HCT116 (cell line): ENCODE results near the gene GAS2L2. TPM values are rescaled to one million over a fixed set of nuclear protein-coding genes. Genes with fewer than 3 reads are reported as not detected.
A peak's percentile ranks its signal among the peaks of the same experiment; 100 is the strongest.

ENCODE experiments used
- ATAC-seq: fragments of 200-7000 bp; cut with Tn5 transposase; 2 replicates; pipeline ENCODE4 v1.9.1; 2020; ENCODE audit warnings: mild to moderate bottlenecking, moderate library complexity
- BruUV-seq: library from RNA; stranded (reverse); fragments of 400-500 nt; replicated peaks from 2 replicates; lab custom pipeline; 2021; lab: Mats Ljungman, UMichigan
- CTCF ChIA-PET: fragments of 300-600 bp; sonication (Branson Sonifier 250); formaldehyde crosslinking; loops from one replicate; lab custom pipeline; 2021; ENCODE audit warnings: antibody characterized with exemption; lab: Charles Lee
- POLR2A ChIA-PET: fragments of 300-600, 350-600 bp; sonication (Branson Sonifier 250); formaldehyde crosslinking; loops from one replicate; lab custom pipeline; 2021; ENCODE audit warnings: antibody characterized with exemption; lab: Charles Lee
- RAD21 ChIA-PET, 2 experiments: fragments of 300-600 bp; sonication (Branson Sonifier 250); formaldehyde crosslinking; loops; one replicate each; lab custom pipeline; 2023; ENCODE audit warnings: low total read pairs in 2 of 2; ENCODE audit not compliant: uncharacterized antibody in 2 of 2, unreplicated experiment in 2 of 2, low non-redundant PET in 1 of 2; lab: Charles Lee
- DNase-seq: peaks from one replicate; pipeline ENCODE4 v3.0.0-alpha.2; 2010; ENCODE audit warnings: low read depth, low spot score
- H2AFZ ChIP-seq: fragments of 200-600 bp; shearing (Covaris generic), sonication (generic); 2 replicates; pipeline ENCODE4 v1.6.1; 2017; ENCODE audit warnings: low read depth, mixed run types, mixed read lengths, antibody characterized with exemption, low read length; ENCODE audit not compliant: poor library complexity, severe bottlenecking
- H3K27ac ChIP-seq: 2 replicates; pipeline ENCODE4 v1.5.1; 2012; ENCODE audit warnings: low read depth, low read length
- H3K27me3 ChIP-seq: fragments of 200-600 bp; sonication (generic); 2 replicates; pipeline ENCODE4 v1.6.1; 2016; ENCODE audit warnings: mixed run types, low read length, mixed read lengths; ENCODE audit not compliant: insufficient read depth
- H3K36me3 ChIP-seq, 2 experiments: fragments of 200-500 bp in 1 of 2; fragments of 200-600 bp in 1 of 2; sonication (Bioruptor generic) in 1 of 2; sonication (generic) in 1 of 2; 2 replicates each; pipeline versions ENCODE4 v1.5.1 to v1.6.1; 2014 to 2016; ENCODE audit warnings: low read length in 2 of 2, inconsistent platforms in 1 of 2, mixed read lengths in 1 of 2, mixed run types in 1 of 2; ENCODE audit not compliant: insufficient read depth in 2 of 2, control insufficient read depth in 1 of 2
- H3K4me1 ChIP-seq, 2 experiments: fragments of 200-600 bp in 1 of 2; sonication (generic) in 1 of 2; 2 replicates each; pipeline versions ENCODE4 v1.5.1 to v1.6.1; 2012 to 2017; ENCODE audit warnings: low read length in 2 of 2, inconsistent platforms in 1 of 2, mild to moderate bottlenecking in 1 of 2, mixed read lengths in 1 of 2, mixed run types in 1 of 2, moderate library complexity in 1 of 2; ENCODE audit not compliant: insufficient read depth in 2 of 2, control insufficient read depth in 1 of 2
- H3K4me2 ChIP-seq: fragments of 200-600 bp; sonication (generic); 2 replicates; pipeline ENCODE4 v1.6.1; 2017; ENCODE audit warnings: mixed run types, low read length, mixed read lengths
- H3K4me3 ChIP-seq, 2 experiments: fragments of 200-600 bp in 1 of 2; sonication (generic) in 1 of 2; replicated peaks in 1 of 2; 2 replicates each; pipeline ENCODE4 v1.5.1; 2011 to 2016; ENCODE audit warnings: low read length in 2 of 2, control low read depth in 1 of 2, low read depth in 1 of 2, mild to moderate bottlenecking in 1 of 2, mixed read lengths in 1 of 2, mixed run types in 1 of 2
- H3K79me2 ChIP-seq: fragments of 200-600 bp; sonication (generic); 2 replicates; pipeline ENCODE4 v1.6.1; 2017; ENCODE audit warnings: mild to moderate bottlenecking, mixed run types, low read length, moderate library complexity, mixed read lengths; ENCODE audit not compliant: insufficient read depth
- H3K9ac ChIP-seq: fragments of 200-600 bp; sonication (generic); 2 replicates; pipeline ENCODE4 v1.6.1; 2016; ENCODE audit warnings: low read length, mixed read lengths
- H3K9me2 ChIP-seq: fragments of 200-600 bp; sonication (generic), shearing (Covaris generic); 2 replicates; pipeline ENCODE4 v1.6.1; 2017; ENCODE audit warnings: mixed run types, mild to moderate bottlenecking, moderate library complexity; ENCODE audit not compliant: insufficient read depth
- H3K9me3 ChIP-seq, 2 experiments: fragments of 200-500 bp in 1 of 2; fragments of 200-600 bp in 1 of 2; sonication (Bioruptor generic) in 1 of 2; sonication (generic) in 1 of 2; 2 replicates each; pipeline ENCODE4 v1.6.1; 2014 to 2017; ENCODE audit warnings: low read length in 2 of 2, mixed read lengths in 2 of 2, inconsistent platforms in 1 of 2, low read depth in 1 of 2, mild to moderate bottlenecking in 1 of 2, mixed run types in 1 of 2, moderate library complexity in 1 of 2; ENCODE audit not compliant: control insufficient read depth in 1 of 2, insufficient read depth in 1 of 2
- H4K20me1 ChIP-seq: fragments of 200-600 bp; sonication (generic), shearing (Covaris generic); 2 replicates; pipeline ENCODE4 v1.6.1; 2017; ENCODE audit warnings: mixed run types, mild to moderate bottlenecking, moderate library complexity; ENCODE audit not compliant: insufficient read depth
- ATF3 ChIP-seq: IDR thresholded peaks from 2 replicates; pipeline ENCODE4 v1.6.1; 2012
- EZH2 ChIP-seq: fragments of 200-600 bp; sonication (generic); IDR thresholded peaks from 2 replicates; pipeline ENCODE4 v1.6.1; 2017; ENCODE audit warnings: antibody characterized with exemption, mixed run types
- FOSL1 ChIP-seq: IDR thresholded peaks from 2 replicates; pipeline ENCODE4 v1.6.1; 2012; ENCODE audit warnings: low read depth
- JUND ChIP-seq: IDR thresholded peaks from 2 replicates; pipeline ENCODE4 v1.6.1; 2012
- REST ChIP-seq: IDR thresholded peaks from 2 replicates; pipeline ENCODE4 v1.6.1; 2012; ENCODE audit warnings: low read depth
- SIN3A ChIP-seq: IDR thresholded peaks from 2 replicates; pipeline ENCODE4 v1.6.1; 2012; ENCODE audit warnings: low read depth
- SP1 ChIP-seq: IDR thresholded peaks from 2 replicates; pipeline ENCODE4 v1.6.1; 2012; ENCODE audit warnings: low read depth
- SRF ChIP-seq: IDR thresholded peaks from 2 replicates; pipeline ENCODE4 v1.6.1; 2012; ENCODE audit warnings: low read depth
- ZNF274 ChIP-seq: fragments of 200-500 bp; sonication (Bioruptor generic); IDR thresholded peaks from 2 replicates; pipeline ENCODE4 v1.6.1; 2014; ENCODE audit warnings: mild to moderate bottlenecking, low read depth, low read length, inconsistent platforms
- intact Hi-C: fragments of 100-400 bp; cut with micrococcal nuclease; formaldehyde crosslinking; loops from 2 replicates; pipeline ENCODE4 v1.10.0; 2022
- total RNA-seq: library from RNA; stranded (reverse); gene quantifications from one replicate; pipeline ENCODE4 v1.2.1, GENCODE V29; 2021; ENCODE audit not compliant: unreplicated experiment

Gene GAS2L2
- total RNA-seq, 1 experiment from 2014 or later: not detected

GRCh38 chr17:35796942-35797341 lies 43.9 kb upstream of the GAS2L2 start:
- DNase-seq (no peak), ATAC-seq (no peak)
- Histone ChIP-seq H3K9ac (no peak overlapping the region), H3K9me3 (no peaks in the 10 kb centered on the region), H2AFZ (no peak overlapping the region), H3K4me3 (no peak overlapping the region), H4K20me1 (no peaks in the 10 kb centered on the region), H3K9me2 (no peaks in the 10 kb centered on the region), H3K79me2 (no peaks in the 10 kb centered on the region), H3K4me1 (peaks cover 8 to 22% of the 10 kb centered on the region in 2 experiments), H3K27ac (no peak overlapping the region), H3K36me3 (no peaks in the 10 kb centered on the region), H3K4me2 (no peak overlapping the region), H3K27me3 (no peaks in the 10 kb centered on the region)
- ChIA-PET POLR2A (interaction anchor here (0.9 to 3.6 kb wide), 2 partner anchors 12 kb away, joined by 3 to 14 read pairs; partner anchors contain the start of gene TAF15), CTCF (interaction anchor here (1.2 kb wide), 2 partner anchors 30 to 33 kb away, joined by 4 to 6 read pairs; no protein-coding TSS in a partner anchor), RAD21 (no interaction called here)
- intact Hi-C loops: no loop called here
- no peak for TF ChIP-seq EZH2
- no TSS peak for BruUV-seq

- Histone ChIP-seq H4K20me1 (no peaks in the 10 kb centered on the region), H3K79me2 (no peaks in the 10 kb centered on the region), H3K4me1 (peaks cover 8 to 27% of the 10 kb centered on the region in 2 experiments), H3K4me2 (peak overlapping the region; percentile 96), H3K9me3 (no peaks in the 10 kb centered on the region), H3K9me2 (no peaks in the 10 kb centered on the region), H3K27ac (no peak overlapping the region), H2AFZ (peak overlapping the region; percentile 79), H3K9ac (peak overlapping the region; percentile 43; the same call in 1 of the 2 replicates), H3K36me3 (no peaks in the 10 kb centered on the region), H3K27me3 (no peaks in the 10 kb centered on the region), H3K4me3 (peak overlapping the region; percentile 46 to 68)
- peak; percentile 26 for ATAC-seq
- ChIA-PET RAD21 (no interaction called here), POLR2A (interaction anchor here (3.6 kb wide), 1 partner anchor 13 kb away, joined by 14 read pairs; the partner anchor contains the start of gene TAF15), CTCF (interaction anchor here (0.7 to 1.7 kb wide), 4 partner anchors 9 to 32 kb away, joined by 3 to 5 read pairs (median 4); no protein-coding TSS in a partner anchor)
- TF ChIP-seq JUND (0 out of 2 replicates have a peak, but pooled peaks have one; percentile 15), ZNF274 (no peak), SIN3A (no peak), SRF (no peak), FOSL1 (no peak), SP1 (no peak), ATF3 (no peak), REST (no peak)
- BruUV-seq: no TSS peak
- DNase-seq: no peak
- intact Hi-C loops: no loop called here
Measured at GRCh38 chr17:35795871-35796265, 42.8 kb upstream of the GAS2L2 start.
